ENCODE results near the gene KRTAP9-3.
"Not testable (repeated sequence)": the region's sequence is repeated elsewhere in the genome, so short reads cannot be mapped to it uniquely, and the experiment has no call there.

KRTAP9-3 gene

DNA sequence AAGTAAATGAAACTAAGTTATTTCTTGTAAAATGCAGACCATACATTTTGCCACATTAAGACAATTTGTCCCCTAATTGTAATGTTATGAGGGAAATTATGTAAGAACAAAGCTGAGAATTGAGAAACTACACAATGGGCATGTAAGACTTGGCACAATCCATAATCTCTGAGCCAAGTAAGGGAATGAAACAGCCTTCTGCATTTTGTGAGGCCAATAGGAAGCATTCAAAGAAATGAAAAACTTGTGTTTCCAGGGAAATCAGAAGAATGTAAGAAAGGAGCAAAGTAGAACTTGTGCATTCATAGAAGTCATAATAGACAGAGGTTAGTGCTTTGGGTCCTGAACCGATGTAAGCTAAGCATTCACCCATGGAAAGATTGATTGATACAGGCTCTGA is 19.0 kb downstream of the KRTAP9-3 start:
- DNase-seq (ENCODE audit: low spot score), result no peak

DNA sequence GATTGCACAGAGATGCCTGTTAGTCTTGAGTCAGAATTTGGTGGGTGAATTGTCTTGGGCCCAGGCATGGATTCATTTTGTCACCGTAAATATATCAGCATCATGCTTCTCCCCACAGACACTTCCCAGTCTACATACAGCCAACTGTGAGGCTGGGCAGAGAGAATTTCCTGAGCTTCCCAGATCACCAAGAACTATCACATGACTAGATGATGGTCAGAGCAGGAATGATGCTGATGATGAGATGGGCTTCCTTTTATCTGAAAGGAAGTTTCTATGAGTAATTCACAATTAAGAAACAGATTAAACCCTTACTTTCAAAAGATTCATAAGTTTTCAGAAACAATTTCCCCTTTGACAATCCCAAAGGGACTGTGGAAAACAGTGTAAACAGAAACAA is 22.6 kb downstream of the KRTAP9-3 start:
- no peak for DNase-seq (ENCODE audit: low spot score)

DNA sequence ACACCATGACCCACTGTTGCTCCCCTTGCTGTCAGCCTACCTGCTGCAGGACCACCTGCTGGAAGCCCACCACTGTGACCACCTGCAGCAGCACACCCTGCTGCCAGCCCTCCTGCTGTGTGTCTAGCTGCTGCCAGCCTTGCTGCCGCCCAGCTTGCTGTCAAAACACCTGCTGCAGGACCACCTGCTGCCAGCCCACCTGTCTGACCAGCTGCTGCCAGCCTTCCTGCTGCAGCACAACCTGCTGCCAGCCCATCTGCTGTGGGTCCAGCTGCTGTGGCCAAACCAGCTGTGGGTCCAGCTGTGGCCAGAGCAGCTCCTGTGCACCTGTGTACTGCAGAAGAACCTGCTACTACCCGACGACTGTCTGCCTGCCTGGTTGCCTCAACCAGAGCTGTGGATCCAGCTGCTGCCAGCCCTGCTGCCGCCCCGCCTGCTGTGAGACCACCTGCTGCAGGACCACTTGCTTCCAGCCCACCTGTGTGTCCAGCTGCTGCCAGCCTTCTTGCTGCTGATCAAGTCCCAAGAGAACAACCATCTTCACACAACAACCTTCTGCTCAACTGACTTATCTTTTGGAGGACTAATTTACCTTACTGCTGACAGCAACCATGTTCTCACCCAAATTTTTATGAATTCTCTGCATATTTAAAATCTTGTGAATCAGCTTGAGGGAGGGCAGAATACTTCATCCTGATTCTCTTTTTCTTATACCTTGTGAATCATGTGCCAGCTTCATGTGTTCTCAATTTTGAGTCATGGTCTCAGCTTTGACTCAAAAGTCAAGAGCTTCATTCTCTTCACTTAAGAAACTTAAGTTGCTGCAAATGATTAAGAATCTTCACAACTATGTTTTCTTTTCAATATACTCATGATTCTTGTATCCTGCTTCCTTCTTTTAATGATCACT is 23.4 kb downstream of the KRTAP9-3 start, which contains the start of gene KRTAP9-9:
Gene KRTAP9-9 (plus strand): TSS at position 4 of the 910 bp plus-strand sequence.
- DNase-seq (ENCODE audit: low spot score), result not testable (repeated sequence)

DNA sequence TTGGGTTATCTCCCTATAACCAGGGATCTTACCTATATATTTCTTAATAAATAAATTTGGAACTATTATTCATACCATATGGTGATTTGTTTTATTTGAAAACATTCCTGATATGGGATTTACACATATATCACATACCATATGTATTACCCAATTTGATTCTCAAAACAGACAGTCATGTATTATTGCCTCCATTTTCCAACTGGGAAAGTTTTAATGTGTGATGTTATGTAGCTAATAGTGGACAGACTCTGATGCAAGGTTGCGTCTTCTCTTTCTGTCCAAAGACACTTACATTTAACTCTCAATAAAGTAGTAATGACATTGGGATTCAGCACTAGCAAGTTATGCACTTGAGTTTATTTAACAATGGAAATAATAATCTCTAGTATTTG is 24.0 kb downstream of the KRTAP9-3 start:
- DNase-seq (ENCODE audit: low spot score), result no peak

DNA sequence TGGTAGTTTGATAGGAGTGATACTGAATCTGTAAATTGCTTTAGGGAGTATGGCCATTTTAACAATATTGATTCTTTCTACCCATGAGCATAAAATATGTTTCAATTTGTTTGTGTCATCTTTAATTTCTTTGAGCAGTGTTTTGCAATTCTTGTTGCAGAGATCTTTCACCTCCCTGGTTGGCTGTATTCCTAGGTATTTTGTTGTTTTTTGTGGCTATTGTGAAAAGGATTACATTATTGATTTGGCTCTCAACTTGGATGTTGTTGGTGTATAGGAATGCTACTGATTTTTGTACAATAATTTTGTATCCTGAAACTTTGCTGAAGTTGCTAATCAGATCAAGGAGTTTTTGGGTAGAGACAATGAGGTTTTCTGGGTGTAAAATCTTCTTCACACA is 26.2 kb downstream of the KRTAP9-3 start:
- no peak for DNase-seq (ENCODE audit: low spot score)

DNA sequence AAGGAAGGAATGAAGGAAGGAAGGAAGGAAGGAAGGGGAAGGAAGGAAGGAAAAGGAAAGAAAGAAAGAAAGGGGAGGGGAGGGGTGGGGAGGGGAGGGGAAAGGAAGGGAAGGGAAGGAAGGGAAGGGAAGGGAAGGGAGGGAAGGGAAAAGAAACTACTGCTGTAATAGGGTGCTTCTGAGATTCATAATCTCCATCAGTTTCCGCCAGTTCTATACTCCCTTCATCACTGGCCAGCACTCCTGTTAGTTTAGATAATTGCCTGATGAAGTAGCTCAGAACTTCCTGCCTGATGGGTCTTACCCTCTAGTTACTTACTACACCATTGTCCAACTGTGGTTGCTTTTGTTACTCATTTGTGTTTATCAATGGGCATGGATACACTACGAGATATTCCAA is 31.0 kb downstream of the KRTAP9-3 start:
- DNase-seq (ENCODE audit: low spot score), result no peak

DNA sequence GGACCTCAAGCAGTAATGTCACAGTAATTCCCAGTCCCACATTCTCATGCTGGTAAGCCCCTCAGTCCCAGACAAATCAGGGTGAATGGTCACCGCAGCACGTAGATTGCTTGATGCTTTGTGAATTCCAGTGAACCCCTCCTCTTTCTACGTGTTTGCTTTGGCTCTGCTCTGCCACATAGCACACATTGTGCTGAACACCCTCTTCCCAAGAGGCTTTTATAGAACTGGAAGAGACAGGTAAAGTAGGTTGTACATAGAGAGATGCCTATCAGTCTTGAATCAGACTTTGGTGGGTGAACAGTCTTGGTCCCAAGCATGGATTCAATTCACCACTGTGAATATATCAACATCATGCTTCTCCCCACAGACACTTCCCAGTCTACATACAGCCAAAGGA is 32.4 kb downstream of the KRTAP9-3 start:
- no peak for DNase-seq (ENCODE audit: low spot score)

DNA sequence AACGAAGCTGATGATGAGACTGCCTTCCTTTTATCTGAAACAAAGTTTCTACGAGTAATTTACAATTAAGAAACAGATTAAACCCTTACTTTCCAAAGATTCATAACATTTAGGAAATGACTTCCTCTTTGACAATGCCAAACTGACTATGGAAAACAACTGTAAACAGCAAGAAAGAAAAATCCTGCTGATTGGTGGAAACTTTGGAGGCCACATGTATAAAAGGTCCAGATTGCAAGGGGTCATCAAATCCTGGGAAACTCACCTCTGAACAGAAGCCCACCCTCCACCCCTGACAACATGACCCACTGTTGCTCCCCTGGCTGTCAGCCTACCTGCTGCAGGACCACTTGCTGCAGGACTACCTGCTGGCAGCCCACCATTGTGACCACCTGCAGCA is 32.8 kb downstream of the KRTAP9-3 start, which contains the start of gene KRTAP9-6:
Gene KRTAP9-6 (plus strand): TSS at position 301 of the 400 bp plus-strand sequence. CDS start 0 bp downstream, at position 301.
- no peak for DNase-seq (ENCODE audit: low spot score)

DNA sequence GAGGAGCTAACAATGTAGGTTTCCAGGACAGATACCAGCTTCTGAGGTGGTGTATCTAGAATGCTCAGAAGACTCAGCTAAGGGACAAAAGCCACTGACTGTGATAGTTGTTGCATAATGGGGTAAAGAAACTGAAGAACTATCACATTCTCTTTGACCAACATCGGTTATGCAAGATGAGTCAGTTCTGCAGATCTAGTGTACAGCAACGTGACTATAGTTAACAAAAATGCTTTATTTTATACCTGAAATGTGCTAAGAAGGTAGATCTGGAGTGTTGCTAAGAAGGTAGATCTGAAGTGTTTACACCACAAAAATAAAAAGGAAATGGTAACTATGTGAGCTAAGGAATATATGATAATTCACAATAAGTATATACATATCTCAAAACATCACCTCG is 35.5 kb downstream of the KRTAP9-3 start:
- DNase-seq (ENCODE audit: low spot score), result no peak

DNA sequence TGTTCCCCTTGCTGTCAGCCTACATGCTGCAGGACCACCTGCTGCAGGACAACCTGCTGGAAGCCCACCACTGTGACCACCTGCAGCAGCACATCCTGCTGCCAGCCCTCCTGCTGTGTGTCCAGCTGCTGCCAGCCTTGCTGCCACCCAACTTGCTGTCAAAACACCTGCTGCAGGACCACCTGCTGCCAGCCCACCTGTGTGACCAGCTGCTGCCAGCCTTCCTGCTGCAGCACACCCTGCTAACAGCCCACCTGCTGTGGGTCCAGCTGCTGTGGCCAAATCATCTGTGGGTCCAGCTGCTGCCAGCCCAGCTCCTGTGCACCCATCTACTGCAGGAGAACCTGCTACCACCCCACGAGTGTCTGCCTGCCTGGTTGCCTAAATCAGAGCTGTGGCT is 39.1 kb downstream of the KRTAP9-3 start:
- DNase-seq (ENCODE audit: low spot score), result not testable (repeated sequence)

DNA sequence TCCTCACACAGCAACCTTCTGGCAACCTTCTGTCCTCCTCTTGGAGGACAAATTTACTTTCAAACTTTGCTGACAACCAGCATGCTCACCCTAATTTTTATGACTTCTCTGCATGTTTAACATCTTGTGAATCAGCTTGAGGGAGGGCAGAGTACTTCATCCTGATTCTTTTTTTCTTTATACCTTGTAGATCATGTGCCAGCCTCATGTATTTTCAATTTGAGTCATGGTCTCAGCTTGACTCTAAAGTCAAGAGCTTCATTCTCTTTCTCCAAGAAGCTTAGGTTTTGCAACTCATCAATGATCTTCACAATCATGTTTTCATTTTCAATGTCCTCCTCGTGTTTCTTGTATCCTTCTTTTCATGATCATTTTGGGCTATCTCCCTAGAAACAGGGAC is 39.6 kb downstream of the KRTAP9-3 start:
- DNase-seq (ENCODE audit: low spot score), result no peak

DNA sequence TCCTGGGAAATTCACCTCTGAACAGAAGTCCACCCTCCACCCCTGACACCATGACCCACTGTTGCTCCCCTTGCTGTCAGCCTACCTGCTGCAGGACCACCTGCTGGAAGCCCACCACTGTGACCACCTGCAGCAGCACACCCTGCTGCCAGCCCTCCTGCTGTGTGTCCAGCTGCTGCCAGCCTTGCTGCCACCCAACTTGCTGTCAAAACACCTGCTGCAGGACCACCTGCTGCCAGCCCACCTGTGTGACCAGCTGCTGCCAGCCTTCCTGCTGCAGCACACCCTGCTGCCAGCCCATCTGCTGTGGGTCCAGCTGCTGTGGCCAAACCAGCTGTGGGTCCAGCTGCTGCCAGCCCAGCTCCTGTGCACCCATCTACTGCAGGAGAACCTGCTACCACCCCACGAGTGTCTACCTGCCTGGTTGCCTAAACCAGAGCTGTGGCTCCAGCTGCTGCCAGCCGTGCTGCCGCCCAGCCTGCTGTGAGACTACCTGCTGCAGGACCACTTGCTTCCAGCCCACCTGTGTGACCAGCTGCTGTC is 43.5 kb downstream of the KRTAP9-3 start, which contains the start of gene KRTAP9-7:
Gene KRTAP9-7 (plus strand): TSS at position 51 of the 543 bp plus-strand sequence. CDS start 0 bp downstream, at position 51.
- DNase-seq (ENCODE audit: low spot score), result not testable (repeated sequence)

DNA sequence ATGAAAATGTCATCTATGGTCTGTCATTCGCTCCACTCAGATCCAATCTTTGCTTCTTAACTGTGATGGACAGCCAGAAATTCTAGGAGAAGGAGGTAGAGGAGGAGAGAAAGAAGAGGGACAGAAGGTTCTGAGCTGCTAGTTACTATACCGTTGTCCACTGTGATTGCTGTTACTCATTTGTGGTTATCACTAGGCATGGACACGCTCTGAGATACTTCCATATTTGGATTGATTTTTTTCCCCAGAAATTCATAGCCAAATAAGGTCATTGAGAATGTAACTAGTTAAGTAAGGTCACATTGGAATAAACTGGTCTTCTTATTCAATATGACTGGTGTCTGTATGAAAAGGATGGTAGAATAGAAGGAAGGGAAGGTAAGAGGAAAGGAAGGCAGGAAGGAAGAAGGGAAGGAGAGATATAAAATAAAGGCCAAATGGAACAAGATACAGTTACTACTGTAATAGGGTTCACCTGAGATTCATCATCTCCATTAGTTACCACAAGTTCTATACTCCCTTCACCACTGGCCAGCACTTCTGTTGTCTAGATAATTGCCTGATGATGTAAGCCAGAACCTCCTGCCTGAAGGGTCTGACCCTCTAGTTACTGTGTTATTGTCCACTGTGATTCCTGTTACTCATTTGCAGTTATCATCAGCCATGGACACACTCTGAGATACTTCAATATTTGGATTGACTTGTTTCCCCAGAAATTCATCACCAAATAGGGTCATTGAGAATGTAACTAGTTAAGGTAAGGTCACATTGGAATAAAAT is 46.1 kb downstream of the KRTAP9-3 start:
- DNase-seq (ENCODE audit: low spot score), result no peak
